Upper lobe of left lung (tissue), 4 donors: ENCODE results near the gene LRRC23.

Experiments
- CTCF ChIP-seq, 6 experiments: fragments of 450-650 bp in 4 of 6; fragments of 200-600 bp in 2 of 6; sonication (generic) in 2 of 6; IDR thresholded peaks; one replicate each; pipeline ENCODE4 v1.5.1; 2016 to 2019; ENCODE audit warnings: antibody characterized with exemption in 6 of 6
- EP300 ChIP-seq, 4 donors: sonication (generic); formaldehyde crosslinking; IDR thresholded peaks; one replicate each; pipeline ENCODE4 v1.5.1; 2017; ENCODE audit warnings: antibody characterized with exemption in 4 of 4, control low read depth in 2 of 4
- POLR2A ChIP-seq, 4 donors: fragments of 450-650 bp; IDR thresholded peaks; one replicate each; pipeline ENCODE4 v1.5.1; 2016 to 2017; ENCODE audit warnings: antibody characterized with exemption in 4 of 4, mild to moderate bottlenecking in 2 of 4
- POLR2AphosphoS5 ChIP-seq, 2 donors: sonication (generic); formaldehyde crosslinking; IDR thresholded peaks; one replicate each; pipeline ENCODE4 v1.5.1; 2017; ENCODE audit warnings: antibody characterized with exemption in 2 of 2

- no peak for TF ChIP-seq CTCF (IDR thresholded peaks at IDR 0.05)
- TF ChIP-seq POLR2A (IDR thresholded peaks at IDR 0.05): no peak
- no peak for TF ChIP-seq POLR2AphosphoS5 (IDR thresholded peaks at IDR 0.05)
- TF ChIP-seq EP300 (IDR thresholded peaks at IDR 0.05): no peak
These were observed 25.1 kb downstream of the LRRC23 start for GRCh38 chr12:6929466-6930452.
